IMR-90 (cell line): ENCODE measurements around the gene MCF2L2. TPM values are rescaled to one million over a fixed set of nuclear protein-coding genes. Genes with fewer than 3 reads are reported as not detected.
A peak's percentile ranks its signal among the peaks of the same experiment; 100 is the strongest.

Source experiments
- ATAC-seq: fragments of 200-7000 bp; cut with Tn5 transposase; 2 replicates; pipeline ENCODE4 v1.9.1; 2020; ENCODE audit warnings: low read depth, mild to moderate bottlenecking, moderate library complexity
- BruUV-seq: library from RNA; stranded (reverse); fragments of 400-500 nt; replicated peaks from 2 replicates; lab custom pipeline; 2021; lab: Mats Ljungman, UMichigan
- CTCF ChIA-PET: fragments of 300-600 bp; formaldehyde crosslinking; extraction: SDS; loops from one replicate; lab custom pipeline; 2021; ENCODE audit warnings: antibody characterized with exemption; lab: Yijun Ruan, JAX
- POLR2A ChIA-PET: fragments of 300-600 bp; sonication (Branson Sonifier 250); formaldehyde crosslinking; loops from one replicate; lab custom pipeline; 2022; ENCODE audit warnings: antibody characterized with exemption; ENCODE audit not compliant: unreplicated experiment; lab: Charles Lee
- DNase-seq: peaks from one replicate; pipeline ENCODE4 v3.0.0; 2013
- H2AFZ ChIP-seq: replicated peaks from 2 replicates; pipeline ENCODE3; 2013; ENCODE audit warnings: low read length, mild to moderate bottlenecking; ENCODE audit not compliant: poor library complexity
- H2AK5ac ChIP-seq: 2 replicates; pipeline ENCODE4 v1.6.1; 2013; ENCODE audit warnings: low read depth, low read length, inconsistent platforms
- H2AK9ac ChIP-seq: replicated peaks from 2 replicates; pipeline ENCODE3; 2013; ENCODE audit warnings: mild to moderate bottlenecking, low read depth, low read length, moderate library complexity; ENCODE audit not compliant: poor library complexity
- H2BK120ac ChIP-seq: 2 replicates; pipeline ENCODE4 v1.6.1; 2013; ENCODE audit warnings: low read depth, low read length, inconsistent platforms
- H2BK15ac ChIP-seq: 3 replicates; pipeline ENCODE4 v1.6.1; 2013; ENCODE audit warnings: low read depth, low read length, inconsistent platforms
- H2BK20ac ChIP-seq: 2 replicates; pipeline ENCODE4 v1.6.1; 2013; ENCODE audit warnings: low read depth, mild to moderate bottlenecking, inconsistent platforms, low read length, moderate library complexity
- H2BK5ac ChIP-seq: 2 replicates; pipeline ENCODE4 v1.6.1; 2013; ENCODE audit warnings: mild to moderate bottlenecking, low read depth, low read length, inconsistent platforms; ENCODE audit not compliant: poor library complexity, severe bottlenecking
- H3K14ac ChIP-seq: replicated peaks from 2 replicates; pipeline ENCODE4 v1.6.1; 2013; ENCODE audit warnings: low read depth, low read length, inconsistent platforms
- H3K18ac ChIP-seq: 2 replicates; pipeline ENCODE4 v1.6.1; 2013; ENCODE audit warnings: low read depth, low read length, control low read depth
- H3K23ac ChIP-seq: 2 replicates; pipeline ENCODE4 v1.6.1; 2013; ENCODE audit warnings: low read depth, low read length, inconsistent platforms
- H3K27ac ChIP-seq: 2 replicates; pipeline ENCODE4 v1.5.1; 2013; ENCODE audit warnings: mild to moderate bottlenecking, control low read depth, low read length; ENCODE audit not compliant: insufficient read depth
- H3K27me3 ChIP-seq: 2 replicates; pipeline ENCODE4 v1.6.1; 2013; ENCODE audit warnings: low read length; ENCODE audit not compliant: control insufficient read depth, insufficient read depth
- H3K36me3 ChIP-seq: 2 replicates; pipeline ENCODE4 v1.6.1; 2013; ENCODE audit warnings: low read length, mixed read lengths; ENCODE audit not compliant: control insufficient read depth, insufficient read depth
- H3K4ac ChIP-seq: 2 replicates; pipeline ENCODE4 v1.6.1; 2013; ENCODE audit warnings: low read depth, low read length, inconsistent platforms
- H3K4me1 ChIP-seq: 2 replicates; pipeline ENCODE4 v1.6.1; 2013; ENCODE audit warnings: low read length, mixed read lengths; ENCODE audit not compliant: control insufficient read depth, insufficient read depth
- H3K4me2 ChIP-seq: 2 replicates; pipeline ENCODE4 v1.6.1; 2013; ENCODE audit warnings: low read depth, mild to moderate bottlenecking, control low read depth, low read length, moderate library complexity
- H3K4me3 ChIP-seq: 2 replicates; pipeline ENCODE4 v1.5.1; 2013; ENCODE audit warnings: low read depth, mild to moderate bottlenecking, control low read depth, low read length, moderate library complexity; ENCODE audit not compliant: insufficient read depth
- H3K56ac ChIP-seq: 2 replicates; pipeline ENCODE4 v1.6.1; 2013; ENCODE audit warnings: low read length, inconsistent platforms; ENCODE audit not compliant: insufficient read depth; ENCODE audit errors: extremely low read depth
- H3K79me1 ChIP-seq, 2 experiments: 2 replicates each; pipeline ENCODE4 v1.6.1; 2013; ENCODE audit warnings: low read length in 2 of 2, inconsistent platforms in 1 of 2, low read depth in 1 of 2
- H3K9ac ChIP-seq: 2 replicates; pipeline ENCODE4 v1.6.1; 2013; ENCODE audit warnings: low read depth, low read length, control low read depth
- H3K9me1 ChIP-seq: 2 replicates; pipeline ENCODE4 v1.6.1; 2013; ENCODE audit warnings: low read length, inconsistent platforms; ENCODE audit not compliant: insufficient read depth
- H3K9me3 ChIP-seq: 2 replicates; pipeline ENCODE4 v1.6.1; 2013; ENCODE audit warnings: low read length; ENCODE audit not compliant: control insufficient read depth, insufficient read depth
- H4K20me1 ChIP-seq: 2 replicates; pipeline ENCODE4 v1.6.1; 2013; ENCODE audit warnings: low read length, inconsistent platforms; ENCODE audit not compliant: insufficient read depth
- H4K5ac ChIP-seq: 2 replicates; pipeline ENCODE4 v1.6.1; 2013; ENCODE audit warnings: mild to moderate bottlenecking, low read depth, low read length, control low read depth
- H4K8ac ChIP-seq, 2 experiments: 2 replicates each; pipeline ENCODE4 v1.6.1; 2013; ENCODE audit warnings: low read depth in 2 of 2, low read length in 2 of 2, control low read depth in 1 of 2, inconsistent platforms in 1 of 2
- H4K91ac ChIP-seq: 2 replicates; pipeline ENCODE4 v1.6.1; 2013; ENCODE audit warnings: low read depth, low read length, inconsistent platforms; ENCODE audit not compliant: insufficient read depth
- FOS ChIP-seq: fragments of 150-350 bp; IDR thresholded peaks from 2 replicates; pipeline ENCODE4 v1.6.1; 2016; ENCODE audit warnings: low read depth, low read length
- MAZ ChIP-seq: IDR thresholded peaks from 2 replicates; pipeline ENCODE4 v1.6.1; 2012; ENCODE audit warnings: low read depth, mild to moderate bottlenecking, low read length, improper control_type of control experiment, moderate library complexity, borderline replicate concordance
- RAD21 ChIP-seq: IDR thresholded peaks from 2 replicates; pipeline ENCODE4 v1.6.1; 2012; ENCODE audit warnings: low read length, improper control_type of control experiment
- WGBS, 2 experiments: methylation state at CpG; one replicate each; pipeline versions ENCODE4 v1.1.5 to v1.1.7; 2013; ENCODE audit warnings: missing lambda C conversion rate in 2 of 2; ENCODE audit not compliant: insufficient read length in 1 of 2; ENCODE audit errors: extremely low coverage in 2 of 2; 5-methylcytosine and 5-hydroxymethylcytosine counted together
- dilution Hi-C: fragments of 300-500 bp; cut with HindIII; formaldehyde crosslinking; loops from one replicate; pipeline ENCODE4 v1.14.3; 2018; ENCODE audit warnings: low sequenced_read_pairs; ENCODE audit not compliant: unreplicated experiment
- in situ Hi-C: fragments of 300-500 bp; cut with MboI; formaldehyde crosslinking; loops from 3 replicates; pipeline ENCODE4 v1.14.3; 2019; ENCODE audit warnings: low sequenced_read_pairs, inconsistent platforms, mixed read lengths
- intact Hi-C: fragments of 100-400 bp; cut with micrococcal nuclease; formaldehyde crosslinking; loops from 2 replicates; pipeline ENCODE4 v1.10.0; 2022
- polyA plus RNA-seq, 3 experiments: library from polyadenylated mRNA; depleted of rRNA; stranded (reverse); fragments of >200 nt; gene quantifications; 2 replicates each; pipeline ENCODE4 v1.2.3, GENCODE V29; 2012; ENCODE audit warnings: low replicate concordance in 1 of 3
- total RNA-seq: library from RNA; depleted of rRNA; stranded (reverse); fragments of >200 nt; gene quantifications from 2 replicates; pipeline ENCODE4 v1.2.3, GENCODE V29; 2012
- TF ChIP-seq, protein P1 (sequence below): fragments of 150-350 bp; IDR thresholded peaks from 2 replicates; pipeline ENCODE4 v1.6.1; 2017; ENCODE audit warnings: mild to moderate bottlenecking, antibody characterized with exemption, low read length, low read depth

Gene MCF2L2
- total and polyA plus RNA-seq, 2 of the 4 experiments (the other 2 are of a cell fraction), result under 0.01 TPM; not detected in 1

DNA sequence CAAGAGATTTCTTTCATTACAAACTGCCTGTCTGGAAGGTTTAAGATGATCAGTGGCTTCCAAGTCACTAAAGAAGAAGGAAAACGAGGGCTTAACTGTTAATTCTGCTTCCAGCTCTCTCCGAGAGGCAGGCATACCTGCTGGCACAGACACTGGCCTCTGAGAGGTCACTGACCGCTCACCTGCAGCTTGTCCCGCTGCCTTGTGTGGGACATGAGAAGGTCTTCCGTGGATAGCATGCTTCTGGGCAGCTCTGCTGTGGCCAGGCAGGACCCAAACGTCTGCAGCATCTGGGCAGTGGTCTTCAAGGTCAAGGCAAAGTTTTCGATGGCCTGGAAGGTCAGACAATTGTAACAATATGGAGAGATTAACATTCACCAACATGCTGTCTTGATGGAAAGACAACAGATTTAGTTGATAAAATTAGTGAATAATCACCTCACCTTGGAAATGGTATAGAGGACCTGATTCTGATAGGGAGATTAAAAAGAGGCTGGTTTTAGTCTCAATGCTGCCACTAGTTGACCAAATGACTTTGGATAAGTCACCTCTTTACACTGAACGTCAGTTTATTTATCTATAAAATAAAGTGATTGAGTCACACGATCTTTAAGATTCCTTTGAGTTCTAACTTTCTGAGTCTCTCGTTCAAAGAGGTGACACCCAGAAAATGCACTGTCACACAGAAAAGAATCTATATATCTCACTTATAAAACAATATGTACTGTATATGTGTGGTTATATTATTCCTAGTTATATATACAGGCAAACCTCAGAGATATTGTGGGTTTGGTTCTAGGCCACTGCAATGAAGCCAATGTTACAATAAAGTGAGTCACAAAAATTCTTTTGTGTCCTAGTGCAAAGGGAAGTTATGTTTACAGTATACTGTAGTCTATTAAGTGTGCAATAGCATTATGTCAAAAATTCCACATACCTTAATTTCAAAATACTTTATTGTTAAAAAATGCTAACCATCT is 110.2 kb downstream of the MCF2L2 start:
- Histone ChIP-seq H3K4me1 (peaks cover 3% of the 10 kb centered on the region; the same call in 1 of the 2 replicates), H3K36me3 (no peaks in the 10 kb centered on the region), H4K91ac (no peak overlapping the region), H3K27me3 (peaks cover 5% of the 10 kb centered on the region), H4K5ac (no peak overlapping the region), H2AK9ac (no peak overlapping the region), H3K4ac (no peak overlapping the region), H2AFZ (no peak overlapping the region), H2BK5ac (no peak overlapping the region), H3K23ac (no peak overlapping the region), H3K14ac (no peak overlapping the region), H2BK120ac (no peak overlapping the region), H3K56ac (no peak overlapping the region), H4K8ac (no peak overlapping the region), H3K4me2 (no peak overlapping the region), H3K79me1 (no peaks in the 10 kb centered on the region), H3K9ac (no peak overlapping the region), H3K9me1 (peaks cover 6% of the 10 kb centered on the region), H3K9me3 (no peaks in the 10 kb centered on the region), H2BK15ac (no peak overlapping the region), H2BK20ac (no peak overlapping the region), H3K18ac (no peak overlapping the region), H3K27ac (no peak overlapping the region), H4K20me1 (no peaks in the 10 kb centered on the region; the same call in 1 of the 2 replicates), H2AK5ac (peak overlapping the region; percentile 58; the same call in 1 of the 2 replicates), H3K4me3 (no peak overlapping the region)
- BruUV-seq, result no TSS peak
- dilution Hi-C loops (no loop called here), in situ Hi-C loops (no loop called here), intact Hi-C loops (no loop called here)
- WGBS, 2 experiments, result 94% methylated on average over 3 of the region's 10 CpGs; no CpG with 5 or more reads in 1 of the 2 experiments
- POLR2A ChIA-PET, result no interaction called here
- no peak for TF ChIP-seq RAD21
- no peak for TF ChIP-seq FOS
- TF ChIP-seq MAZ, result no peak
- TF ChIP-seq, protein P1, sequence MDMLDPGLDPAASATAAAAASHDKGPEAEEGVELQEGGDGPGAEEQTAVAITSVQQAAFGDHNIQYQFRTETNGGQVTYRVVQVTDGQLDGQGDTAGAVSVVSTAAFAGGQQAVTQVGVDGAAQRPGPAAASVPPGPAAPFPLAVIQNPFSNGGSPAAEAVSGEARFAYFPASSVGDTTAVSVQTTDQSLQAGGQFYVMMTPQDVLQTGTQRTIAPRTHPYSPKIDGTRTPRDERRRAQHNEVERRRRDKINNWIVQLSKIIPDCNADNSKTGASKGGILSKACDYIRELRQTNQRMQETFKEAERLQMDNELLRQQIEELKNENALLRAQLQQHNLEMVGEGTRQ, result no peak
- CTCF ChIA-PET, result interaction anchor here (0.6 kb wide), 1 partner anchor 31 kb away, joined by 13 read pairs; no protein-coding TSS in a partner anchor
- DNase-seq (peak; percentile 24), ATAC-seq (0 out of 2 replicates have a peak, but pooled peaks have one; percentile 24)
